HCT116 (cell line): ENCODE results near the gene CHAF1B. TPM values are rescaled to one million over a fixed set of nuclear protein-coding genes. Genes with fewer than 3 reads are reported as not detected.

Experiments
- ATAC-seq: fragments of 200-7000 bp; cut with Tn5 transposase; 2 replicates; pipeline ENCODE4 v1.9.1; 2020; ENCODE audit warnings: mild to moderate bottlenecking, moderate library complexity
- BruUV-seq: library from RNA; stranded (reverse); fragments of 400-500 nt; replicated peaks from 2 replicates; lab custom pipeline; 2021; lab: Mats Ljungman, UMichigan
- CTCF ChIA-PET: fragments of 300-600 bp; sonication (Branson Sonifier 250); formaldehyde crosslinking; loops from one replicate; lab custom pipeline; 2021; ENCODE audit warnings: antibody characterized with exemption; lab: Charles Lee
- POLR2A ChIA-PET: fragments of 300-600, 350-600 bp; sonication (Branson Sonifier 250); formaldehyde crosslinking; loops from one replicate; lab custom pipeline; 2021; ENCODE audit warnings: antibody characterized with exemption; lab: Charles Lee
- RAD21 ChIA-PET, 2 experiments: fragments of 300-600 bp; sonication (Branson Sonifier 250); formaldehyde crosslinking; loops; one replicate each; lab custom pipeline; 2023; ENCODE audit warnings: low total read pairs in 2 of 2; ENCODE audit not compliant: uncharacterized antibody in 2 of 2, unreplicated experiment in 2 of 2, low non-redundant PET in 1 of 2; lab: Charles Lee
- DNase-seq: peaks from one replicate; pipeline ENCODE4 v3.0.0-alpha.2; 2010; ENCODE audit warnings: low read depth, low spot score
- H2AFZ ChIP-seq: fragments of 200-600 bp; shearing (Covaris generic), sonication (generic); 2 replicates; pipeline ENCODE4 v1.6.1; 2017; ENCODE audit warnings: low read depth, mixed run types, mixed read lengths, antibody characterized with exemption, low read length; ENCODE audit not compliant: poor library complexity, severe bottlenecking
- H3K27ac ChIP-seq: 2 replicates; pipeline ENCODE4 v1.5.1; 2012; ENCODE audit warnings: low read depth, low read length
- H3K27me3 ChIP-seq: fragments of 200-600 bp; sonication (generic); 2 replicates; pipeline ENCODE4 v1.6.1; 2016; ENCODE audit warnings: mixed run types, low read length, mixed read lengths; ENCODE audit not compliant: insufficient read depth
- H3K36me3 ChIP-seq, 2 experiments: fragments of 200-500 bp in 1 of 2; fragments of 200-600 bp in 1 of 2; sonication (Bioruptor generic) in 1 of 2; sonication (generic) in 1 of 2; 2 replicates each; pipeline versions ENCODE4 v1.5.1 to v1.6.1; 2014 to 2016; ENCODE audit warnings: low read length in 2 of 2, inconsistent platforms in 1 of 2, mixed read lengths in 1 of 2, mixed run types in 1 of 2; ENCODE audit not compliant: insufficient read depth in 2 of 2, control insufficient read depth in 1 of 2
- H3K4me1 ChIP-seq, 2 experiments: fragments of 200-600 bp in 1 of 2; sonication (generic) in 1 of 2; 2 replicates each; pipeline versions ENCODE4 v1.5.1 to v1.6.1; 2012 to 2017; ENCODE audit warnings: low read length in 2 of 2, inconsistent platforms in 1 of 2, mild to moderate bottlenecking in 1 of 2, mixed read lengths in 1 of 2, mixed run types in 1 of 2, moderate library complexity in 1 of 2; ENCODE audit not compliant: insufficient read depth in 2 of 2, control insufficient read depth in 1 of 2
- H3K4me2 ChIP-seq: fragments of 200-600 bp; sonication (generic); 2 replicates; pipeline ENCODE4 v1.6.1; 2017; ENCODE audit warnings: mixed run types, low read length, mixed read lengths
- H3K4me3 ChIP-seq, 2 experiments: fragments of 200-600 bp in 1 of 2; sonication (generic) in 1 of 2; replicated peaks in 1 of 2; 2 replicates each; pipeline ENCODE4 v1.5.1; 2011 to 2016; ENCODE audit warnings: low read length in 2 of 2, control low read depth in 1 of 2, low read depth in 1 of 2, mild to moderate bottlenecking in 1 of 2, mixed read lengths in 1 of 2, mixed run types in 1 of 2
- H3K79me2 ChIP-seq: fragments of 200-600 bp; sonication (generic); 2 replicates; pipeline ENCODE4 v1.6.1; 2017; ENCODE audit warnings: mild to moderate bottlenecking, mixed run types, low read length, moderate library complexity, mixed read lengths; ENCODE audit not compliant: insufficient read depth
- H3K9ac ChIP-seq: fragments of 200-600 bp; sonication (generic); 2 replicates; pipeline ENCODE4 v1.6.1; 2016; ENCODE audit warnings: low read length, mixed read lengths
- H3K9me2 ChIP-seq: fragments of 200-600 bp; sonication (generic), shearing (Covaris generic); 2 replicates; pipeline ENCODE4 v1.6.1; 2017; ENCODE audit warnings: mixed run types, mild to moderate bottlenecking, moderate library complexity; ENCODE audit not compliant: insufficient read depth
- H3K9me3 ChIP-seq, 2 experiments: fragments of 200-500 bp in 1 of 2; fragments of 200-600 bp in 1 of 2; sonication (Bioruptor generic) in 1 of 2; sonication (generic) in 1 of 2; 2 replicates each; pipeline ENCODE4 v1.6.1; 2014 to 2017; ENCODE audit warnings: low read length in 2 of 2, mixed read lengths in 2 of 2, inconsistent platforms in 1 of 2, low read depth in 1 of 2, mild to moderate bottlenecking in 1 of 2, mixed run types in 1 of 2, moderate library complexity in 1 of 2; ENCODE audit not compliant: control insufficient read depth in 1 of 2, insufficient read depth in 1 of 2
- H4K20me1 ChIP-seq: fragments of 200-600 bp; sonication (generic), shearing (Covaris generic); 2 replicates; pipeline ENCODE4 v1.6.1; 2017; ENCODE audit warnings: mixed run types, mild to moderate bottlenecking, moderate library complexity; ENCODE audit not compliant: insufficient read depth
- ATF3 ChIP-seq: IDR thresholded peaks from 2 replicates; pipeline ENCODE4 v1.6.1; 2012
- EZH2phosphoT487 ChIP-seq: fragments of 200-600 bp; IDR thresholded peaks from 2 replicates; pipeline ENCODE4 v1.6.1; 2018; ENCODE audit warnings: antibody characterized with exemption, borderline replicate concordance
- RAD21 ChIP-seq: IDR thresholded peaks from 2 replicates; pipeline ENCODE4 v1.6.1; 2012; ENCODE audit warnings: low read depth, mild to moderate bottlenecking
- SIN3A ChIP-seq: IDR thresholded peaks from 2 replicates; pipeline ENCODE4 v1.6.1; 2012; ENCODE audit warnings: low read depth
- SP1 ChIP-seq: IDR thresholded peaks from 2 replicates; pipeline ENCODE4 v1.6.1; 2012; ENCODE audit warnings: low read depth
- intact Hi-C: fragments of 100-400 bp; cut with micrococcal nuclease; formaldehyde crosslinking; loops from 2 replicates; pipeline ENCODE4 v1.10.0; 2022
- total RNA-seq: library from RNA; stranded (reverse); gene quantifications from one replicate; pipeline ENCODE4 v1.2.1, GENCODE V29; 2021; ENCODE audit not compliant: unreplicated experiment

CHAF1B gene
- total RNA-seq, 1 experiment from 2014 or later, result 26.1 TPM

DNA sequence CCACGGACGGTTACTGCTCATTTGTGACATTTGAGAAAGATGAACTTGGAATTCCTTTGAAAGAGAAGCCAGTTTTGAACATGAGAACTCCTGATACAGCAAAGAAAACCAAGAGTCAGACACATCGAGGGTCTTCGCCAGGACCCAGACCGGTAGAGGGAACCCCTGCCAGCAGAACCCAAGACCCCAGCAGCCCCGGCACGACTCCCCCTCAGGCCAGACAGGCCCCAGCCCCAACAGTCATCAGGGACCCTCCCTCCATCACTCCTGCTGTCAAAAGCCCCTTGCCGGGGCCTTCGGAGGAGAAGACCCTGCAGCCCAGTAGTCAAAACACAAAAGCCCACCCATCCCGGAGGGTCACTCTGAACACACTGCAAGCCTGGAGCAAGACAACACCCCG, 27.7 kb downstream of the CHAF1B start:
- Histone ChIP-seq H3K4me1 (no peaks in the 10 kb centered on the region), H4K20me1 (no peaks in the 10 kb centered on the region), H3K36me3 (peaks cover 38 to 42% of the 10 kb centered on the region in 2 experiments), H3K9me3 (no peaks in the 10 kb centered on the region), H3K4me2 (no peak overlapping the region), H3K9ac (no peak overlapping the region), H3K27ac (no peak overlapping the region), H3K4me3 (no peak overlapping the region), H2AFZ (no peak overlapping the region), H3K9me2 (no peaks in the 10 kb centered on the region), H3K79me2 (no peaks in the 10 kb centered on the region), H3K27me3 (no peaks in the 10 kb centered on the region)
- CTCF ChIA-PET, result no interaction called here
- no TSS peak for BruUV-seq
- ATAC-seq, result no peak
- DNase-seq, result no peak
- RAD21 ChIA-PET, result no interaction called here
- POLR2A ChIA-PET, result no interaction called here
- intact Hi-C loops, result no loop called here
- no peak for TF ChIP-seq ATF3
- TF ChIP-seq SIN3A, result no peak

DNA sequence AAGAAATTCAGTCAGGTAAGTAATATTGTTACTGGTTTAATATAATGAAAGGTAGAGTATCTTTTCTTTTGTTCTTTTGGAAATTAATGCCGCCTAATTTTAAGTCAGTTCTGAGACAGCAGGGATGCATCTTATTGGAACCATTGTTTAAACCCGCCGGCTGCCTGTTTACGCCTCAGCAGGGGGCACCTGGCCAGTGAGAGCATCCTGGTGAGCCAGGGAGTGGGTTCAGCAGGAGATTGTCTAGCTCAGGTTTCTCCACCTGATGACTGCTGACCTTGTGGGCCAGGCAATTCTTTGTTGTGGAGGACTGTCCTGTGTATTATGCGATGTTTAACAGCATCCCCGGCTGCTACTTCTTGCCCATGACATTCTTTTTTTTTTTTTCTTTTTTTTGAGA, 30.2 kb downstream of the CHAF1B start:
- intact Hi-C loops, result no loop called here
- H3K4me3 ChIP-seq, result no peak overlapping the region
- 0 out of 4 replicates have a peak, but pooled peaks cover 0 to 2% of the 10 kb centered on the region in 2 experiments for H3K4me1 ChIP-seq
- ATAC-seq (no peak), DNase-seq (no peak)
- H3K9ac ChIP-seq, result no peak overlapping the region
- ChIA-PET CTCF (no interaction called here), RAD21 (no interaction called here), POLR2A (no interaction called here)
- H3K4me2 ChIP-seq, result no peak overlapping the region
- TF ChIP-seq SP1, result no peak
- TF ChIP-seq EZH2phosphoT487, result no peak
- TF ChIP-seq RAD21, result no peak
- H2AFZ ChIP-seq, result no peak overlapping the region
- BruUV-seq, result no TSS peak
- no peaks in the 10 kb centered on the region for H3K27me3 ChIP-seq
- H3K79me2 ChIP-seq, result no peaks in the 10 kb centered on the region
- H4K20me1 ChIP-seq, result no peaks in the 10 kb centered on the region
- H3K36me3 ChIP-seq, result peaks cover 35 to 38% of the 10 kb centered on the region in 2 experiments
- no peak overlapping the region for H3K27ac ChIP-seq
- H3K9me2 ChIP-seq, result no peaks in the 10 kb centered on the region
- H3K9me3 ChIP-seq, result no peaks in the 10 kb centered on the region
